Measurements from ENCODE around the gene POT1. TPM values are rescaled to one million over a fixed set of nuclear protein-coding genes. Genes with fewer than 3 reads are reported as not detected.

The POT1 gene
- total and polyA plus RNA-seq, 2 of the 13 experiments (the other 11 are each of a cell fraction or from before 2014, with no cell fraction given): 21.7 to 23.4 TPM

DNA sequence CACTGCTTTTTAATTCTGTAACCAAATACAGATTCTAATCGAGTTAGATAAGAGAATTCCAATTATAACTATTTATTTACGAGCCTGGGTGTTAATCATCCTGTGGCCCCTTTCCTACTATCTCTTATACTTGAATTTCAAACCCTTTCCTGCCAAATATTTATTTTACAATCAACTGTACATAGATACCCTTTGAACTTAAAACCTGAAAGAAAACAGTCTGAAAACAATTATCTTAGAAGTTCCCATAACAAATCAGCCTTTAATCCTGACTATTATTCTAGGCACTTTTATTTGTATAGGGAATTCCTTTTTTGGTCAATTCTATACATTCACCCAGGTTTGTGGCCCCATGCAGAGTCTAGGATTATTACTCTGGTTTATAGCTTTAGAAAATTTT is 153.5 kb downstream of the POT1 start (continued):
- TF ChIP-seq, protein P1, sequence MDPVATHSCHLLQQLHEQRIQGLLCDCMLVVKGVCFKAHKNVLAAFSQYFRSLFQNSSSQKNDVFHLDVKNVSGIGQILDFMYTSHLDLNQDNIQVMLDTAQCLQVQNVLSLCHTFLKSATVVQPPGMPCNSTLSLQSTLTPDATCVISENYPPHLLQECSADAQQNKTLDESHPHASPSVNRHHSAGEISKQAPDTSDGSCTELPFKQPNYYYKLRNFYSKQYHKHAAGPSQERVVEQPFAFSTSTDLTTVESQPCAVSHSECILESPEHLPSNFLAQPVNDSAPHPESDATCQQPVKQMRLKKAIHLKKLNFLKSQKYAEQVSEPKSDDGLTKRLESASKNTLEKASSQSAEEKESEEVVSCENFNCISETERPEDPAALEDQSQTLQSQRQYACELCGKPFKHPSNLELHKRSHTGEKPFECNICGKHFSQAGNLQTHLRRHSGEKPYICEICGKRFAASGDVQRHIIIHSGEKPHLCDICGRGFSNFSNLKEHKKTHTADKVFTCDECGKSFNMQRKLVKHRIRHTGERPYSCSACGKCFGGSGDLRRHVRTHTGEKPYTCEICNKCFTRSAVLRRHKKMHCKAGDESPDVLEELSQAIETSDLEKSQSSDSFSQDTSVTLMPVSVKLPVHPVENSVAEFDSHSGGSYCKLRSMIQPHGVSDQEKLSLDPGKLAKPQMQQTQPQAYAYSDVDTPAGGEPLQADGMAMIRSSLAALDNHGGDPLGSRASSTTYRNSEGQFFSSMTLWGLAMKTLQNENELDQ (CRISPR knock-in tag; IDR thresholded peaks at IDR 0.05; ENCODE audit: borderline replicate concordance): no peak
- TF ChIP-seq, protein P2, sequence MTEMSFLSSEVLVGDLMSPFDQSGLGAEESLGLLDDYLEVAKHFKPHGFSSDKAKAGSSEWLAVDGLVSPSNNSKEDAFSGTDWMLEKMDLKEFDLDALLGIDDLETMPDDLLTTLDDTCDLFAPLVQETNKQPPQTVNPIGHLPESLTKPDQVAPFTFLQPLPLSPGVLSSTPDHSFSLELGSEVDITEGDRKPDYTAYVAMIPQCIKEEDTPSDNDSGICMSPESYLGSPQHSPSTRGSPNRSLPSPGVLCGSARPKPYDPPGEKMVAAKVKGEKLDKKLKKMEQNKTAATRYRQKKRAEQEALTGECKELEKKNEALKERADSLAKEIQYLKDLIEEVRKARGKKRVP (CRISPR knock-in tag; IDR thresholded peaks at IDR 0.05): no peak
- TF ChIP-seq, protein P3, sequence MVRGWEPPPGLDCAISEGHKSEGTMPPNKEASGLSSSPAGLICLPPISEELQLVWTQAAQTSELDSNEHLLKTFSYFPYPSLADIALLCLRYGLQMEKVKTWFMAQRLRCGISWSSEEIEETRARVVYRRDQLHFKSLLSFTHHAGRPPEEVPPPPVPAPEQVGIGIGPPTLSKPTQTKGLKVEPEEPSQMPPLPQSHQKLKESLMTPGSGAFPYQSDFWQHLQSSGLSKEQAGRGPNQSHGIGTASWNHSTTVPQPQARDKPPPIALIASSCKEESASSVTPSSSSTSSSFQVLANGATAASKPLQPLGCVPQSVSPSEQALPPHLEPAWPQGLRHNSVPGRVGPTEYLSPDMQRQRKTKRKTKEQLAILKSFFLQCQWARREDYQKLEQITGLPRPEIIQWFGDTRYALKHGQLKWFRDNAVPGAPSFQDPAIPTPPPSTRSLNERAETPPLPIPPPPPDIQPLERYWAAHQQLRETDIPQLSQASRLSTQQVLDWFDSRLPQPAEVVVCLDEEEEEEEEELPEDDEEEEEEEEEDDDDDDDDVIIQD (CRISPR knock-in tag; IDR thresholded peaks at IDR 0.05; ENCODE audit: low read depth): no peak
- TF ChIP-seq SOX5 (CRISPR knock-in tag; IDR thresholded peaks at IDR 0.05; ENCODE audit: borderline replicate concordance) (peak; percentile 83; the same call in 1 of the 2 replicates), LCORL (IDR thresholded peaks at IDR 0.05) (no peak), LCORL (CRISPR knock-in tag; IDR thresholded peaks at IDR 0.05) (no peak)

DNA sequence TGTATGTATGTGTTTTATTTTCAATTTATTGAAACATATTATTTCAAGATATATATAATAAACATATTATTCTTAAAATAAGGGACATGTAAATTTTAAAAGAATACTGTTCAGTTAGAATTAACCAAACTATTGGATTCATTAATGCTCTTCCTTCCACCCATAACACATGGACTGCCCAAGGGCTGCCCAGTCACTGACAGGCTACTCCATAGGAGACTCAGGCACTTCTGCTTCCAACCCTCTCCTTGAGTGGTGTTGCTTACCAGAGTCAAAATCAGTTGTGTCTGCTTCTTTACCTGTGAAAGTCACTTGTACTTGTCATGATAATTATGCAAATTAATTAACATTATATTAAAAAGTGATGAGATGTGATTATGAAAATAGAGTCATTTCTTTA is 154.2 kb downstream of the POT1 start:
- ChIA-PET CTCF (ENCODE audit: low intra/inter-chr PET ratio, low total read pairs) (no interaction called here), POLR2A (no interaction called here)
- H3K4me1 ChIP-seq (ENCODE audit: insufficient read depth, low read length): peaks cover 30% of the 10 kb centered on the region
- H3K27me3 ChIP-seq (ENCODE audit: control insufficient read depth in 1 of 2, insufficient read depth in 2 of 2, low read length in 2 of 2): no peaks in the 10 kb centered on the region
- BruUV-seq (replicated peaks): no TSS peak
- ATAC-seq (no peak), DNase-seq (ENCODE audit: low spot score) (no peak), FAIRE-seq (no peak)
- H3K27ac ChIP-seq (ENCODE audit: extremely low read length, insufficient read depth, low read length): no peak overlapping the region
- no peak overlapping the region for H3K4me2 ChIP-seq (ENCODE audit: low read depth, low read length)
- no peak overlapping the region for H2AFZ ChIP-seq (ENCODE audit: low read length)
- H3K9me3 ChIP-seq (ENCODE audit: low read length): no peaks in the 10 kb centered on the region
- H3K36me3 ChIP-seq (replicated peaks in 1 of 2; ENCODE audit: control insufficient read depth in 1 of 2, insufficient read depth in 2 of 2, low read length in 2 of 2): no peaks in the 10 kb centered on the region
- in situ Hi-C loops (cut with HindIII; ENCODE audit: extremely low pct_ligation_motif_present, low pct_unique_long_range_greater_than_20kb) (no loop called here), intact Hi-C loops (cut with micrococcal nuclease; ENCODE audit: unreplicated experiment) (no loop called here)
- H3K9ac ChIP-seq (ENCODE audit: insufficient read depth, low read depth, low read length): no peak overlapping the region
- no peak overlapping the region for H3K4me3 ChIP-seq (replicated peaks in 1 of 3; ENCODE audit: insufficient read depth in 1 of 3, low read depth in 2 of 3, low read length in 3 of 3)
- no peaks in the 10 kb centered on the region for H3K79me2 ChIP-seq (ENCODE audit: insufficient read depth, low read length)
- H4K20me1 ChIP-seq (ENCODE audit: insufficient read depth, low read length): no peaks in the 10 kb centered on the region
- TF ChIP-seq, protein P4, sequence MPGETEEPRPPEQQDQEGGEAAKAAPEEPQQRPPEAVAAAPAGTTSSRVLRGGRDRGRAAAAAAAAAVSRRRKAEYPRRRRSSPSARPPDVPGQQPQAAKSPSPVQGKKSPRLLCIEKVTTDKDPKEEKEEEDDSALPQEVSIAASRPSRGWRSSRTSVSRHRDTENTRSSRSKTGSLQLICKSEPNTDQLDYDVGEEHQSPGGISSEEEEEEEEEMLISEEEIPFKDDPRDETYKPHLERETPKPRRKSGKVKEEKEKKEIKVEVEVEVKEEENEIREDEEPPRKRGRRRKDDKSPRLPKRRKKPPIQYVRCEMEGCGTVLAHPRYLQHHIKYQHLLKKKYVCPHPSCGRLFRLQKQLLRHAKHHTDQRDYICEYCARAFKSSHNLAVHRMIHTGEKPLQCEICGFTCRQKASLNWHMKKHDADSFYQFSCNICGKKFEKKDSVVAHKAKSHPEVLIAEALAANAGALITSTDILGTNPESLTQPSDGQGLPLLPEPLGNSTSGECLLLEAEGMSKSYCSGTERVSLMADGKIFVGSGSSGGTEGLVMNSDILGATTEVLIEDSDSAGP (CRISPR knock-in tag; IDR thresholded peaks at IDR 0.05; ENCODE audit: borderline replicate concordance): no peak
- TF ChIP-seq MTA1 (CRISPR knock-in tag; IDR thresholded peaks at IDR 0.05; ENCODE audit: borderline replicate concordance): no peak
- TF ChIP-seq ZNF556 (CRISPR knock-in tag; IDR thresholded peaks at IDR 0.05; ENCODE audit: borderline replicate concordance): no peak
- TF ChIP-seq JDP2 (CRISPR knock-in tag; IDR thresholded peaks at IDR 0.05; ENCODE audit: borderline replicate concordance): no peak
- TF ChIP-seq ZNF737 (CRISPR knock-in tag; IDR thresholded peaks at IDR 0.05; ENCODE audit: borderline replicate concordance): no peak
- no peak for TF ChIP-seq RAD51 (IDR thresholded peaks at IDR 0.05; ENCODE audit: borderline replicate concordance)
- TF ChIP-seq RXRA (CRISPR knock-in tag; IDR thresholded peaks at IDR 0.05): no peak
- TF ChIP-seq ZNF205 (CRISPR knock-in tag; IDR thresholded peaks at IDR 0.05): no peak
- TF ChIP-seq, protein P5, sequence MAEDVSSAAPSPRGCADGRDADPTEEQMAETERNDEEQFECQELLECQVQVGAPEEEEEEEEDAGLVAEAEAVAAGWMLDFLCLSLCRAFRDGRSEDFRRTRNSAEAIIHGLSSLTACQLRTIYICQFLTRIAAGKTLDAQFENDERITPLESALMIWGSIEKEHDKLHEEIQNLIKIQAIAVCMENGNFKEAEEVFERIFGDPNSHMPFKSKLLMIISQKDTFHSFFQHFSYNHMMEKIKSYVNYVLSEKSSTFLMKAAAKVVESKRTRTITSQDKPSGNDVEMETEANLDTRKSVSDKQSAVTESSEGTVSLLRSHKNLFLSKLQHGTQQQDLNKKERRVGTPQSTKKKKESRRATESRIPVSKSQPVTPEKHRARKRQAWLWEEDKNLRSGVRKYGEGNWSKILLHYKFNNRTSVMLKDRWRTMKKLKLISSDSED (CRISPR knock-in tag; IDR thresholded peaks at IDR 0.05): no peak
- no peak for TF ChIP-seq ZBTB1 (CRISPR knock-in tag; IDR thresholded peaks at IDR 0.05; ENCODE audit: borderline replicate concordance)
- TF ChIP-seq POLR2A (IDR thresholded peaks at IDR 0.05; ENCODE audit: insufficient read depth in 1 of 2, low read depth in 2 of 2, low read length in 2 of 2): no peak
- no peak for TF ChIP-seq KLF16 (CRISPR knock-in tag; IDR thresholded peaks at IDR 0.05)

Measured in HepG2 (cell line).